GM23338 (cell line): Measurements from ENCODE around the gene NFIC. TPM values are rescaled to one million over a fixed set of nuclear protein-coding genes. Genes with fewer than 3 reads are reported as not detected.

Experiments
- ATAC-seq: fragments of 200-7000 bp; cut with Tn5 transposase; 3 replicates; pipeline ENCODE4 v1.9.1; 2020
- DNase-seq: peaks from one replicate; pipeline ENCODE4 v3.0.0-alpha.2; 2015; ENCODE audit warnings: low spot score
- H2AFZ ChIP-seq: fragments of 200-600 bp; sonication (generic); 2 replicates; pipeline ENCODE4 v1.8.0; 2016; ENCODE audit warnings: antibody characterized with exemption, mild to moderate bottlenecking, moderate library complexity
- H3F3A ChIP-seq: fragments of 200-600 bp; sonication (generic); replicated peaks from 2 replicates; pipeline ENCODE4 v1.8.0; 2017; ENCODE audit warnings: antibody characterized with exemption, mixed run types, low read depth
- H3K27ac ChIP-seq: fragments of 200-600 bp; sonication (generic); 2 replicates; pipeline ENCODE4 v1.6.1; 2016; ENCODE audit warnings: low read depth
- H3K27me3 ChIP-seq: fragments of 200-600 bp; sonication (generic); 2 replicates; pipeline ENCODE4 v1.8.0; 2016; ENCODE audit warnings: mild to moderate bottlenecking, mixed run types, moderate library complexity; ENCODE audit not compliant: insufficient read depth
- H3K36me3 ChIP-seq: fragments of 200-600 bp; sonication (generic); 2 replicates; pipeline ENCODE4 v1.8.0; 2016; ENCODE audit warnings: mild to moderate bottlenecking; ENCODE audit not compliant: insufficient read depth
- H3K4me1 ChIP-seq: fragments of 200-600 bp; sonication (generic); 2 replicates; pipeline ENCODE4 v1.8.0; 2016; ENCODE audit warnings: mild to moderate bottlenecking, moderate library complexity; ENCODE audit not compliant: insufficient read depth
- H3K4me2 ChIP-seq: fragments of 200-600 bp; sonication (generic); 2 replicates; pipeline ENCODE4 v1.7.1; 2017; ENCODE audit warnings: mixed run types
- H3K4me3 ChIP-seq: fragments of 200-600 bp; sonication (generic); 2 replicates; pipeline ENCODE4 v1.6.1; 2016; ENCODE audit warnings: mixed run types
- H3K79me2 ChIP-seq: fragments of 200-600 bp; sonication (generic); replicated peaks from 2 replicates; pipeline ENCODE4 v1.8.0; 2017; ENCODE audit warnings: mild to moderate bottlenecking; ENCODE audit not compliant: insufficient read depth
- H3K9me2 ChIP-seq: fragments of 200-600 bp; sonication (generic); 2 replicates; pipeline ENCODE4 v1.8.0; 2017; ENCODE audit not compliant: insufficient read depth
- H4K20me1 ChIP-seq: fragments of 200-600 bp; sonication (generic); replicated peaks from 2 replicates; pipeline ENCODE4 v1.8.0; 2017; ENCODE audit warnings: mild to moderate bottlenecking; ENCODE audit not compliant: insufficient read depth
- H3K27ac Mint-ChIP-seq: 2 replicates; pipeline ENCODE4 v1.8.0; 2020; ENCODE audit warnings: inconsistent platforms, mild to moderate bottlenecking, moderate library complexity, mixed read lengths
- H3K27me3 Mint-ChIP-seq: 3 replicates; pipeline ENCODE4 v1.8.0; 2022; ENCODE audit warnings: low read depth, mild to moderate bottlenecking, moderate library complexity, mixed read lengths, inconsistent platforms; ENCODE audit not compliant: insufficient read depth, poor library complexity
- H3K36me3 Mint-ChIP-seq: 3 replicates; pipeline ENCODE4 v1.8.0; 2021; ENCODE audit warnings: low read depth, mild to moderate bottlenecking, inconsistent platforms, moderate library complexity, mixed read lengths
- H3K4me1 Mint-ChIP-seq: 3 replicates; pipeline ENCODE4 v1.8.0; 2020; ENCODE audit warnings: mild to moderate bottlenecking, inconsistent platforms, mixed read lengths
- H3K4me3 Mint-ChIP-seq: 3 replicates; pipeline ENCODE4 v1.8.0; 2021; ENCODE audit warnings: moderate library complexity, mild to moderate bottlenecking, inconsistent platforms, mixed read lengths
- H3K9me3 Mint-ChIP-seq: 3 replicates; pipeline ENCODE4 v1.8.0; 2020; ENCODE audit warnings: moderate library complexity, mild to moderate bottlenecking, inconsistent platforms, mixed read lengths
- CREB1 ChIP-seq: fragments of 250-450 bp; sonication (Bioruptor Pico); IDR thresholded peaks from 2 replicates; pipeline ENCODE4 v1.5.0; 2020; ENCODE audit warnings: low read depth, mild to moderate bottlenecking, moderate library complexity
- CTCF ChIP-seq, 2 experiments: fragments of 200-600 bp in 1 of 2; sonication (generic) in 1 of 2; conservative IDR thresholded peaks; 2 replicates each; pipeline versions ENCODE4 v1.5.1 to v1.6.1; 2016 to 2017; ENCODE audit warnings: antibody characterized with exemption in 2 of 2, low read depth in 2 of 2, mild to moderate bottlenecking in 2 of 2, moderate library complexity in 1 of 2
- ETS1 ChIP-seq: IDR thresholded peaks from 2 replicates; pipeline ENCODE4 v1.6.1; 2016; ENCODE audit warnings: antibody characterized with exemption
- EZH2 ChIP-seq: fragments of 200-600 bp; sonication (generic); IDR thresholded peaks from one replicate; pipeline ENCODE4 v1.8.0; 2017; ENCODE audit warnings: antibody characterized with exemption, mild to moderate bottlenecking, low read depth; ENCODE audit not compliant: unreplicated experiment
- EZH2phosphoT487 ChIP-seq: fragments of 200-600 bp; sonication (generic); IDR thresholded peaks from one replicate; pipeline ENCODE4 v1.8.1; 2018; ENCODE audit warnings: antibody characterized with exemption; ENCODE audit not compliant: unreplicated experiment
- JUNB ChIP-seq: IDR thresholded peaks from one replicate; pipeline ENCODE4 v1.6.1; 2016; ENCODE audit warnings: antibody characterized with exemption; ENCODE audit not compliant: unreplicated experiment
- NANOG ChIP-seq: IDR thresholded peaks from 2 replicates; pipeline ENCODE4 v1.6.1; 2016; ENCODE audit warnings: antibody characterized with exemption, borderline replicate concordance
- POLR2AphosphoS5 ChIP-seq: IDR thresholded peaks from 2 replicates; pipeline ENCODE4 v1.6.1; 2016; ENCODE audit warnings: antibody characterized with exemption, low read depth
- STAT1 ChIP-seq: IDR thresholded peaks from one replicate; pipeline ENCODE4 v1.6.1; 2016; ENCODE audit warnings: antibody characterized with exemption; ENCODE audit not compliant: unreplicated experiment
- ZNF114 ChIP-seq: fragments of 250-450 bp; sonication (Bioruptor Pico); IDR thresholded peaks from 2 replicates; pipeline ENCODE4 v1.5.0; 2020; ENCODE audit warnings: mild to moderate bottlenecking, moderate library complexity
- ZNF331 ChIP-seq: fragments of 250-450 bp; sonication (Bioruptor Pico); IDR thresholded peaks from 2 replicates; pipeline ENCODE4 v1.5.0; 2020; ENCODE audit warnings: low read depth, mild to moderate bottlenecking, moderate library complexity
- polyA plus RNA-seq: library from polyadenylated mRNA; unstranded; fragments of >200 nt; fragmentation: Nextera tagmentation; extraction: Ambion mirVana; gene quantifications from 2 replicates; pipeline ENCODE4 v1.2.1, GENCODE V29; 2016
- total RNA-seq: library from RNA; depleted of rRNA; stranded (reverse); fragments of >200 nt; shearing (Covaris generic); gene quantifications from 2 replicates; pipeline ENCODE4 v1.2.3, GENCODE V29; 2014

NFIC gene
- total and polyA plus RNA-seq, 2 experiments from 2014 or later, result 1.3 to 5.3 TPM

DNA sequence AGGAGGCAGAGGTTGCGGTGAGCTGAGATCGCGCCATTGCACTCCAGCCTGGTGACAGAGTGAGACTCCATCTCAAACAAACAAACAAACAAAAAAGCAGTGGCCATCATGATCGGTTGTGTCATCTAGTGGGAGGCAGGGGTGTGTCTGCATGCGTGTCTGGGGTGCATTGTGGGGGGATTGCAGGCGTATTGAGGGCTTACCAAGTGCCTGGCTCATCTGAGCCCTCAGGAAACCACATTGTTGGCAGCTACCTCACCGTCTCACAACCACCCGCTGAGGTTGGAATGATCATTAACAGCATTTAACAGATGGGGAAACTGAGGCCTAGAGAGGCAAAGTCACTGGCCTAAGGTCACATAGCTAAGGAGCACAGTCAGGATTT, 30.5 kb downstream of the NFIC start:
- Mint-ChIP-seq H3K9me3 (no peaks in the 10 kb centered on the region), H3K27ac (no peak overlapping the region), H3K4me1 (peaks cover 3% of the 10 kb centered on the region; the same call in 2 of the 3 replicates), H3K36me3 (no peaks in the 10 kb centered on the region), H3K27me3 (peaks cover 26% of the 10 kb centered on the region), H3K4me3 (no peak overlapping the region)
- no peak overlapping the region for H2AFZ ChIP-seq
- no peaks in the 10 kb centered on the region for H3K9me2 ChIP-seq
- no peaks in the 10 kb centered on the region for H3K36me3 ChIP-seq
- TF ChIP-seq CTCF (conservative IDR thresholded peaks at IDR 0.05; ENCODE audit: low read depth in 2 of 2), result no peak
- TF ChIP-seq EZH2phosphoT487, result no peak
- TF ChIP-seq ZNF331 (CRISPR knock-in tag), result no peak
- TF ChIP-seq EZH2, result no peak
- TF ChIP-seq NANOG, result no peak
- TF ChIP-seq ETS1, result no peak
- TF ChIP-seq ZNF114 (CRISPR knock-in tag), result no peak
- TF ChIP-seq JUNB, result no peak
- no peaks in the 10 kb centered on the region for H3K79me2 ChIP-seq
- DNase-seq (no peak), ATAC-seq (no peak)
- H3K27ac ChIP-seq, result no peak overlapping the region
- H3K4me1 ChIP-seq, result no peaks in the 10 kb centered on the region; the same call in 1 of the 2 replicates
- H3K27me3 ChIP-seq, result 0 out of 2 replicates have a peak, but pooled peaks cover 3% of the 10 kb centered on the region
- H3F3A ChIP-seq, result no peaks in the 10 kb centered on the region
- no peak overlapping the region for H3K4me3 ChIP-seq
- no peaks in the 10 kb centered on the region for H4K20me1 ChIP-seq
- H3K4me2 ChIP-seq, result no peak overlapping the region

GRCh38 chr19:3397266-3398022, 31.1 kb downstream of the NFIC start:
- Histone ChIP-seq H3F3A (no peaks in the 10 kb centered on the region), H3K4me3 (no peak overlapping the region), H4K20me1 (no peaks in the 10 kb centered on the region), H2AFZ (no peak overlapping the region), H3K27ac (no peak overlapping the region), H3K79me2 (no peaks in the 10 kb centered on the region), H3K4me2 (no peak overlapping the region), H3K27me3 (0 out of 2 replicates have a peak, but pooled peaks cover 3% of the 10 kb centered on the region), H3K4me1 (no peaks in the 10 kb centered on the region; the same call in 1 of the 2 replicates), H3K36me3 (no peaks in the 10 kb centered on the region), H3K9me2 (no peaks in the 10 kb centered on the region)
- ATAC-seq (peak; percentile 81), DNase-seq (peak; percentile 60)
- peaks cover 26% of the 10 kb centered on the region for H3K27me3 Mint-ChIP-seq
- H3K27ac Mint-ChIP-seq, result no peak overlapping the region
- peaks cover 7% of the 10 kb centered on the region; the same call in 2 of the 3 replicates for H3K4me1 Mint-ChIP-seq
- peaks cover 2% of the 10 kb centered on the region; the same call in 2 of the 3 replicates for H3K9me3 Mint-ChIP-seq
- no peaks in the 10 kb centered on the region for H3K36me3 Mint-ChIP-seq
- H3K4me3 Mint-ChIP-seq, result no peak overlapping the region
- TF ChIP-seq EZH2 (no peak), NANOG (no peak), CREB1 (CRISPR knock-in tag) (no peak), EZH2phosphoT487 (no peak), JUNB (no peak), STAT1 (no peak), CTCF (conservative IDR thresholded peaks at IDR 0.05; ENCODE audit: low read depth in 2 of 2) (no peak), ZNF331 (CRISPR knock-in tag) (no peak), ETS1 (no peak), POLR2AphosphoS5 (no peak)
